Urothelium cell line (cell line): ENCODE results near the gene QRICH1.
"Not testable (repeated sequence)": the region's sequence is repeated elsewhere in the genome, so short reads cannot be mapped to it uniquely, and the experiment has no call there.

Source experiments
- DNase-seq: peaks from one replicate; pipeline ENCODE4 v3.0.0; 2011; ENCODE audit warnings: low spot score, mixed read lengths
- FAIRE-seq: peaks from 2 replicates; lab custom pipeline; 2011; peaks lifted over from hg19 to GRCh38; lab: Jason Lieb, UNC

Gene QRICH1

DNA sequence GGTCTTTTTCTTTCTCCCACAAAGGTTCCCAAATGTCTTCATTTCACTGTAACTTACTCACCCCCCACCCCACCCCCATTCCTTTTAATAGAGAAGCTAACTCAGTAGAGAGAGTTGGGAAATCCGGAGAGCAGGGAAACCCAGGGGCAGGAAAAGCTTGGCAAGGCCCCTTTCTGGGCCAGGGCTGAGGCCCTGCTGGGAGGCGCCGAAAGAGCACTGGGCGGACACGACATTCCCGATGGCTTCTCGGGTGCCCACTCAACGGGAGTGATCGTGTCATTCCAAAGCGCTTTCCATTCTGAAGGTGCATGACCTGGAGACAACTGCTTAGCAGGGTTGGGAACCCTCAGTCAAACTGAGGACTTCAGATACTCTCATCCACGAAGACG, 73.9 kb downstream of the QRICH1 start:
- no peak for DNase-seq
- no peak for FAIRE-seq

DNA sequence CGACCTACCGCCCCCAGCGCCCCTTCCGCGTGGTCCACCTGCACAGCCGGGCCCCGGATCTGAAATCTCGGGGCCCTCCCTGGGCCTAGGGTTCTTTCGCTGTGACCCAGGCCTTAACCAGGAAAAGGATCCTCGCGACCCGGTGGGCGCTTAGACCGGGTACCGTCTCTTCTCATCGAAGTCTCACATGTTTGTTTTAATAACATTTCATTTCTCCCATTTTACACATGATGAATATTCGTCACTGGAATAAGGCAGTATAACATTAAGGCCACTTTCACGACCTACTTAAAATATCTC, 75.2 kb downstream of the QRICH1 start:
- no peak for DNase-seq

DNA sequence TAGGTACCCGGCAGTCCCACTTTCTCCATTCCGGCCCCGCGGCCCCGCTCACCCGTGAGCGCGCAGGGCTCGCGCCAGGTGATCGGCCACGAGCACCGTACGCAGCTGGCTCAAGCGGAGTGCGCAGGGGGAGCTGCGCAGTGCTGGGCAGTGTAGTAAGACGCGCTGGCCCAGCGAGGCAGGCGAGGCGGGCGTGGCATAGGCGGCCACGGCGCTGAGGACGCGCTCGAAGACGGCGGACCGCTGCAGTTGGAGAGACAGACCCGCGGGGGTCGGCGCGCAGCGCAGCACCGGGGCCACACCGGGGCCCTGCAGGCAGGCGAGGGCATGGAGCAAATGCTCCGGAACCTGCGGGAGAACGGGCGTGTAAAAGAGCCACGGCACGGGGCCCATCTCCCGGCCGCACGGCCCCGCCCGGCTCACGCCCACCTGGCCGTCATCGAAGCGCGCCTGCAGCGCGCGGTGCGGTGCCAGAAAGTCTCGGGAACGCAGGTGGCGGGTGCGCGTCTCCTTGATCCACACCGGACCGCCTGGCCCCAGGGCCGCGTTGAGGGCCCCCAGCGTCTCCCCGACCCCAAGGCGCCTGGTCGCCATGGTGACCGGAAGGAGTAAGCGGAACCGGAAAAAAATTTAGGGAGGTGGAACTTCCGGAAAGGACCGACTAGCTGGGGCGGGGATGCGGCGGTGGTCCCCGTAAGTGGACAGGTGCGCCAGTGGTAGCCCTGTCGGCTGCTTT, 75.7 kb downstream of the QRICH1 start, which contains the start of gene DALRD3:
TSS of gene DALRD3 (minus strand) at position 610 of the 736 bp plus-strand sequence. CDS start at position 594, 16 bp downstream.
- peak; percentile 70 for DNase-seq
- peak; percentile 62 for FAIRE-seq

More for the DNA sequence above, 75.2 kb downstream of the QRICH1 start:
- FAIRE-seq: no peak

DNA sequence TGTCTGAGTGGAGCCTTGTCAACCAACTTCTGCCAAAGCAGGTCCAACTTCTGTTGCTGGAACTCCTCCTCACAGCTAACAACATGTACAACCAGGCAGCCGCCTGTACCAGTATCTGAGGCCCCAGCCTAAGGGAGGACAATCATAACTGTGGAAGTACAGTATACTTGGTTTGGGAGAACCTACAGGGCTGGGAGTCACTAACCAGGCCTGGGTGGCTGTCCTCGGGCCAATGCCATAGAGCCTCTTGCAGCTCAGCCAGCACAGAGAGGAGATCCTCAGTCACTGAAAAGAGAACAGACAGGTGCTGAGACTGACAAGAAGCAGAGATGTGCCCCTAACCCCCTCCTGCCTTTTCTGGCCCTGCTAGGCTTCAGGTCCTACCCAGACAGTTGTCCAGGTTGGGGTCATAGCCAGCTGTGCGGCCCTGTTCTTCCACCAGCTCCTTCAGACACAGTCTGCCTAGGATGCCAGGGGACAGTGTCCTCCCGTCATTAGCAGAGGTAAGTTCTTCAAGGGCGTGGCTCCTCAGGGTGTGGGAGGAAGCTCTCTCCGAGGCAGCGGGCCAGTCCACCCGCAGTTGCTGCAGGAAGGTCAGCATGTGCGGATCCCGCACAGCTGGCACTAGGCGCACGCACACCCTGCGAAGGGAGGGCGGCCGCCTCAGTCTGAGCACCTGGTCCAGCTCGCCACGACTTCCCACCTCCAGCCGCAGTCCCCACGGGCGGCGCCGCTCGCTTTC, 76.5 kb downstream of the QRICH1 start:
- no peak for FAIRE-seq

DNA sequence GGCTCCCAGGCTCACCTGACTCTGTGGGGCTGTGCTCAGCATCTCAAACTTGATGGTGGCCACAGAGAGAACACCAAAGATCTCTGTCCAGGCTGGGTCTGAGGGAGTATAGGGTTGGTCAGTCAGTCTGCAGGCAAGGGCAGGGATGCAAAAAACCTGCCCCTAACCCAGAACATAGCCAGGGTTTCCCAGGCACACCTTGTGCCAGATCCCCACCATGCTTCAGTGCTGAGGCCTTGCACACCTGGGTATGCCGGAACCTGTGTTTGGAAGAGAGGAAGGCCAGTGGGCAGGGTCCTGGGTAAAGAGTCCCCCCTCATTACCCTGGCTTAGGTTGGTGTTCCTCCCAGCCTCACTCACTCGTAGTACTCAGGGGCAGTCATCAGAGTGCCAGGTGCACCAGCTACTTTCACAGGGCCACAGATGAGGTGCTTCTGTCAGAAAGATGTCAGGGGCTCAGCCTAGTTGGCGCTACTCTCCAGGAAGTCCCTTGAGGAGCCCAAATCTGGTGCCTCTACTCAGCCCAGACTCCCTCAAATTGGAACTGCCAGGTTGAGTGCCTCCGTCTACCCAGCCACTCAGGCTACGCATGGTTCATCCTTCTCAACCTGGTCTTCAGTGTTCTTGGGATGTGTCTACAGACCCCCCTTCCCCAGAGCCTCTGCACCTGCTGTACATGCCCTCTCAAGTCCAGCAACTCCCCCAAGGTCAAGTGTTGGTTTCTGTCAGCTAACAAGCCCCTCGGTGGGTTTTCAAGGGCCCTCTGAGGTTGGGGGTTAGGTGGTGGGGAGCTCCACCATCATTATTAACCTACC, 77.2 kb downstream of the QRICH1 start:
- FAIRE-seq (no peak), DNase-seq (no peak)

More for the DNA sequence above, 76.5 kb downstream of the QRICH1 start:
- DNase-seq: no peak

DNA sequence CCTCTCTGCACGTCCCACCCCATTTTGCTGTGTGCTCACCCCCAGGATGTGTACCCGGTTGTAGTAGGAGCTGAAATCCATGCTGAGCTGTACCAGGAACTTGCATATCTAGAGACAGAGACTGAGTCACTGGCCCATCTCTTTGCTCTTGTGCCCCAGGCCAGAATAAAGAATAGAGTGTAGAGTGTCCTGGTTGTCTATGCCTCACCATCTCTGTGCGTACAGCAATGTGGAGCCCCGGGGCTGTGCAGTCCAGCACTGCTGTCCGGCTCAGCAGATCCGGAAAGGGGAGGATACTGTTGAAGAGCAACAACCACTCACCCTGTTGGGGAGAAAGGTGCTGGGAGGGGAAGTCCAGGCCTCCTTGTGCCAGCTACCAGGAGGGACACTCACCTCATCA, 78.1 kb downstream of the QRICH1 start:
- FAIRE-seq (no peak), DNase-seq (no peak)

DNA sequence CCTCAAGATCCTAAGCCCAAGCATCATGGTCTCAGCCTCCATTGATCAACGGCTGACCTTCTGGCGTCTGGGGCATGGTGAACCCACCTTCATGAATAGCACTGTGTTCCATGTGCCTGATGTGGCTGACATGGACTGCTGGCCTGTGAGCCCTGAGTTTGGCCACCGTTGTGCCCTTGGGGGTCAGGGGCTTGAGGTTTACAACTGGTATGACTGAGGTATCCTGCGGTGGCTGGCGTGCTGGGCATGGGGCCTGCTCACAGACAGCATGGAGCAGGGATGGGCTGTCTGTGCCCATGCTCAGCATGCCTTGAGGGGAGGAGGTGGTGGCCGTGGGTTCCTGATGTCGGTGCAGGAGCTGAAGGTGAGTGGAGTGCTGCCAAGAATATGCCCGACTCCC, 78.8 kb downstream of the QRICH1 start:
- no peak for DNase-seq
- peak; percentile 30 for FAIRE-seq

DNA sequence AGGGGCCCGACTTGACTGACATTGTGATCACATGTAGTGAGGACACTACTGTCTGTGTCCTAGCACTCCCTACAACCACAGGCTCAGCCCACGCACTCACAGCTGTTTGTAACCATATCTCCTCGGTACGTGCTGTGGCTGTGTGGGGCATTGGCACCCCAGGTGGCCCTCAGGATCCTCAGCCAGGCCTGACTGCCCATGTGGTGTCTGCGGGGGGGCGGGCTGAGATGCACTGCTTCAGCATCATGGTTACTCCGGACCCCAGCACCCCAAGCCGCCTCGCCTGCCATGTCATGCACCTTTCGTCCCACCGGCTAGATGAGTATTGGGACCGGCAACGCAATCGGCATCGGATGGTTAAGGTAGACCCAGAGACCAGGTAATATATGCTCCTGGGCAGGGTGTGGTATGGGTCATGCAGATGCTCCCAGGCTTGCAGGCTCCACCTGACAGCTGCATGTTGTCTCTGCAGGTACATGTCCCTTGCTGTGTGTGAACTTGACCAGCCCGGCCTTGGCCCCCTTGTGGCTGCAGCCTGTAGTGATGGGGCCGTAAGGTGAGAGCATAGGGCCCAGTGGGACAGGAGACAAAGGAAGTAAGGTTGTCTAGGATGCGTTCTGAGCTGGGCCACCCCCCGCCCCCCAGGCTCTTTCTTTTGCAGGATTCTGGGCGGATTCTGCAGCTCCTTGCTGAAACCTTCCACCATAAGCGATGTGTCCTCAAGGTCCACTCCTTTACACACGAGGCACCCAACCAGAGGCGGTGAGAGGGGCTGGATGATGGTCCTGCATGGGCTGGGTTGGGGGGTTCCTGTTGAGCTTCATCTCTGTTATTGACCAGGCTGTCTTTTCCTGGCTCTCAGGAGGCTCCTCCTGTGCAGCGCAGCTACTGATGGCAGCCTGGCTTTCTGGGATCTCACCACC, 79.9 kb downstream of the QRICH1 start:
- FAIRE-seq (no peak), DNase-seq (peak; percentile 37)

DNA sequence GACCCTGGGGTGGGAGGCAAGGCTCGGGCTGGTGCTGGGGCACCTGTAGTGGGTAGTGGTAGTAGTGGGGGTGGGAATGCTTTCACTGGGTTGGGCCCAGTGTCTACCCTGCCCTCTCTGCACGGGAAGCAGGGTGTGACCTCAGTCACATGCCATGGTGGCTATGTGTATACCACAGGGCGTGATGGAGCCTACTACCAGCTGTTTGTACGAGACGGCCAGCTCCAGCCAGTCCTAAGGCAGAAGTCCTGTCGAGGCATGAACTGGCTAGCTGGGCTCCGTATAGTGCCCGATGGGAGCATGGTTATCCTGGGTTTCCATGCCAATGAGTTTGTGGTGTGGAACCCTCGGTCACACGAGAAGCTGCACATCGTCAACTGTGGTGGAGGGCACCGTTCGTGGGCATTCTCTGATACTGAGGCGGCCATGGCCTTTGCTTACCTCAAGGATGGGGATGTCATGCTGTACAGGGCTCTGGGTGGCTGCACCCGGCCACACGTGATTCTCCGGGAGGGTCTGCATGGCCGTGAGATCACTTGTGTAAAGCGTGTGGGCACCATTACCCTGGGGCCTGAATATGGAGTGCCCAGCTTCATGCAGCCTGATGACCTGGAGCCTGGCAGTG, 80.6 kb downstream of the QRICH1 start:
- FAIRE-seq (no peak), DNase-seq (no peak)

DNA sequence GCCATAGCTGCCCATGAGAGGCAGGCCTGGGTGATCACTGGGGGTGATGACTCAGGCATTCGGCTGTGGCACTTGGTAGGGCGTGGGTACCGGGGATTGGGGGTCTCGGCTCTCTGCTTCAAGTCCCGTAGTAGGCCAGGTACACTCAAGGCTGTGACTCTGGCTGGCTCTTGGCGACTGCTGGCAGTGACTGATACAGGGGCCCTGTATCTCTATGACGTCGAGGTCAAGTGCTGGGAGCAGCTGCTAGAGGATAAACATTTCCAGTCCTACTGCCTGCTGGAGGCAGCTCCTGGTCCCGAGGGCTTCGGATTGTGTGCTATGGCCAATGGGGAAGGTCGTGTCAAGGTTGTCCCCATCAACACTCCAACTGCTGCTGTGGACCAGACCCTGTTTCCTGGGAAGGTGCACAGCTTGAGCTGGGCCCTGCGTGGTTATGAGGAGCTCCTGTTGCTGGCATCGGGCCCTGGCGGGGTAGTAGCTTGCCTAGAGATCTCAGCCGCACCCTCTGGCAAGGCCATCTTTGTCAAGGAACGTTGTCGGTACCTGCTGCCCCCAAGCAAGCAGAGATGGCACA, 81.3 kb downstream of the QRICH1 start:
- DNase-seq: no peak
- FAIRE-seq: no peak

DNA sequence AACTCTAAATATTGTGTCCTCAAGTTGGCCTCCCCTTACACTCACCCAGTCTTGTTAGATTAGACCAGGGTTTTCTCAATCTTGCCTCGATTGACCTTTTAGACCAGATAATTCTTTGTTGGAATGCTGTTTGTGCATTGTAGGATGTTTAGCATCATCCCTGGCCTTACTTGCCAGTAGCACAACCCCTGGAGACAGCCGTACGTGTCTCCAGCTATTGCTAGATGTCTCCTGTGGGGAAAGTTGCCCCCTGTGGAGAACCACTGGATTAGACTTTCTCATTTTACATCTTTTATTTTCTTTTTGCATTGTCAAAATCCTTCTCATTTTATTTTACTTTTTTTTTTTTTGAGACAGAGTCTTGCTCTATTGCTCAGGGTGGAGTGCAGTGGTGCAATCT, 84.5 kb downstream of the QRICH1 start:
- FAIRE-seq: no peak
- DNase-seq: no peak

DNA sequence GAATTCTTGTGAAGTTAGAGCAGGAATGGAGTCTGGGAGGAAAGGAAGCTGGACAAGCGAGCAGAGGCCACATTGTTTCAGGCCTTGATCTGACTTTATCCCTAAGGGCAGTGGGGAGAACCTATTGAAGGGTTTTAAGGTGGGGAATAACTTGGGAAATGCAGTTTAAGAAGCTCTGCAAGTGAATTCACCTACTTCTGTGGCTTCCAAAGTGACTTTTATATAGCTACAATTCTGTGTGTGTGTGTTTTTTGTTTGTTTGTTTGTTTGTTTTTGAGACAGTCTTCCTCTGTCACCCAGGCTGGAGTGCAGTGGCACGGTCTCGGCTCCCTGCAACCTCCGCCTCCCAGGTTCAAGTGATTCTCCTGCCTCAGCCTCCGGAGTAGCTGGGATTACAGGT, 85.2 kb downstream of the QRICH1 start:
- FAIRE-seq, DNase-seq: not testable (repeated sequence)

DNA sequence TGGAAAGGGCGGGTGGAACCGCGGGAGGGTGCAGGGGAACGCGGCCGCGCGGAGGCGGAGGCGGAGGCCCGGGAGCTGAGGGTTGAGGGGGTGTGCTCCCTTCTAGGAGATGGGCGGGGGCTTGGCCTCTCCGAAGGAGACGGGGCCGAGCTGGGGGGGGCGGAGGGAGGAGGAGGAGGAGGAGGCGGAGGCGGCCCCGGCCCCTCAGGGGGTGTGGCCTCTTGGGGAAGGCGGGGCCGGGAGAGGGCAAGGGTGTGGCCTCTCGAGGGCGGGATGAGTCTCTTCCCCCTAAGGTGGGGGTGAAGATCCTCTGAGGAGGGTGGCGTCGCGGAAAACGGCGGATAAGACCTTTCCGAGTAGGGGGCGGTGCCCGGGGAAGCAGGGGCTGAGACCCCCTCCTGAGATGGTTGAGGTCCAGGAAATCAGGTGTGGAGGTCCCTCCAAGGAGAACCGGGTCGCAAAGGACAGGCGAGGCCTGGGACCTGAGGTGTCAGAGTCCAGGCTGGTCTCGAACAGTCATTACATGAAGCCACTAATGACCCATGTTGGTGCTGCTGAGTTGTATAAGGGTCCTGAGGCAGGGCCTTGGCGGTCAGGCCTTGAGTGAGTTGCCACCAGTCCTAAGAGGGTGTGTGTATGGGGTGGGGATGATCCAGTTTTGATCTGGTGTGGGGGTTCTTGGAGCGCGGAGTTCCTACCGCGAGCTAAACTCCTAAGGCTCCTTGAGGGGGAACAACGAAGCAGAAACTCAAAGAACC, 85.9 kb downstream of the QRICH1 start:
- DNase-seq (peak; percentile 92), FAIRE-seq (no peak)

DNA sequence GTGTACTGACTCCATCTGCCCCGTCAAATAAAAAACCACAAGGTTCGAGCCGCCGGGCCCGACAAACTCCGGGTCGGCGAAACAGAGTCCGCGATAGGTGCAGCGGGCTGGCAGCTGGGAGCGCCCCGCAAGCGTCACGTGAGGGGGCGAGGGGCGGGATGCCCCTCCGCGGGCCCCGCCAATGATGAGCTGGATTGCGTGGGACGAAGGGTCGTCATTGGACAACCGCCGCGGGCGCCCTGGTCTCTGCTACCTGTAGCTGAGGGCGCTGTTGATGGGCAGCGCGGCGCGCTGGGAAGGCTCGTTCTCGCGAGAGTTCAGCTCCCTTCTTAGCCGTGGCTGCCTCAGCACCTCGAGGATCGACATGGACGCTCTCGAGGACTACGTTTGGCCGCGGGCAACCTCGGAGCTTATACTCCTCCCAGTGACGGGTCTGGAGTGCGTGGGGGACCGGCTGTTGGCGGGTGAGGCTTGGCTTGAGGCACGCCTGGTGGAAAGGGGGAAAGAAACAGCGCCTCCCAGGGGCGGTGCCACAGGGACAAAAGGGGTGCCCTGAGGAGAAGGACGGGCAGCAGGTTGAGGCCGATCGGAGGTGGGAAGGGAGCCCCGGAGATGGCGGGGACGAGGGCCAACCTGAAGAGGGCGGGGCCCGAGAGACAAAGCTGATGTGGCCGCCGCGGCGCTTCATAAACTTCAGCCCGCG, 86.7 kb downstream of the QRICH1 start, which contains the start of gene WDR6:
TSS of gene WDR6 (plus strand) at position 324 of the 703 bp plus-strand sequence. CDS start at position 365, 41 bp downstream.
- DNase-seq (peak; percentile 98), FAIRE-seq (peak; percentile 88)

DNA sequence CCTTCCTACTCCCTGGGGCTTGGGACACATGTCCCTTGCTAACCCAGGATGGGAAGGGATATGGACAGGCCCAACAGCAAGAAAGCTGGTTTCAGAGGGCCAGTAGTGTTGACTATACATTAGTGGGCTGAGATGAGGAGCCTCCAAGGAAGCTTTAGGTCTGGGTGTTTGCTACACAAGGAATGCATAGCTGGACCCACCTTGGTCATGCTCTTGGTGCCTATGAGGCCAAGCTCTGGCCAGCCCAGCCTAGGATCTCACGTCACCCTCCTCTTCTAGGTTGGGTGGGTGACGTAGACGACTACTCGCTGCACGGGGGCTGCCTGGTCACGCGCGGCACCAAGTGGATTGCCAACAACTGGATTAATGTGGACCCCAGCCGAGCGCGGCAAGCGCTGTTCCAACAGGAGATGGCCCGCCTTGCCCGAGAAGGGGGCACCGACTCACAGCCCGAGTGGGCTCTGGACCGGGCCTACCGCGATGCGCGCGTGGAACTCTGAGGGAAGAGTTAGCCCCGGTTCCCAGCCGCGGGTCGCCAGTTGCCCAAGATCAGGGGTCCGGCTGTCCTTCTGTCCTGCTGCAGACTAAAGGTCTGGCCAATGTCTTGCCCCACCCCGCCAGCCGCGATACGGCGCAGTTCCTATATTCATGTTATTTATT, 87.3 kb downstream of the QRICH1 start:
- DNase-seq (peak; percentile 21), FAIRE-seq (no peak)

DNA sequence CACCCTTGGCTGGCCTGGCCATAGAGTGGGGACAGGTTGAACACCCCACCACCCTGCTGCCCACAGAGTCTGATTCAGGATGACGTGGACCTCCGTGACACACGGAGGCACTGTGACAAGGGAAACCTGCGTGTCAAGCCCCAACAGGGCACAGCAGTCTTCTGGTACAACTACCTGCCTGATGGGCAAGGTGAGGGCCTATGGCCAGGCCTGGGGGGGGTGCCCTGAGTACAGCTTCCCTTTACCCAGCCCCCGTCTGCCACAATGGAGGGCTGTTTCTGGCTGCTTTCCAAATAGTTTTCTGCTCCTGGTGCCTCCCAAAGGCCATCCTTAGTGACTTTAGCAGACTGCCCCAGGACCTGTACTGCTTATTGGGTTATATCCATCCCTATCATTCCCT, 87.9 kb downstream of the QRICH1 start:
- no peak for DNase-seq
- FAIRE-seq: peak; percentile 44

DNA sequence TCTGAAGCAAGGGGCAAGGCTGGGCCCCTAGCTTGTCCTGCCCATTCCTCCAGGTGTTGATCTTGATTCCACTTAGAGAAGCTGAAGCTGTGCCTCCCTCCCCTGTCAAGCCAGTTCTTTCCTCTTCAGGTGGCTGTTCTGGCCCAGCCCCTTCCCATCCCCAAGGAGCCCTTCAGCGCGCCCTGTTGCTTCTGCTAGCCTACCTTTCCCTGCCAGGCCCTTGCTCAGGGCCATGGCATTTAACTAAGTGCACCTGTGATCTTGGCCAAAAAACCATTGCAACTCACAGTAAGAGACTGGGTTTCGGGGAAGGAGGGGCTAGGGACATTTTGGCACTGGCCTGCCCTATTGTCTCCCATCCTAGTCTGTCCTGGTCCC, 88.6 kb downstream of the QRICH1 start:
- FAIRE-seq (no peak), DNase-seq (no peak)
